KG1 (cell line): ENCODE results near the gene ACER2.
A peak's percentile ranks its signal among the peaks of the same experiment; 100 is the strongest.

ENCODE experiments used
- DNase-seq: peaks from one replicate; lab custom pipeline; 2025; lab: John Stamatoyannopoulos, UW

The ACER2 gene

DNA sequence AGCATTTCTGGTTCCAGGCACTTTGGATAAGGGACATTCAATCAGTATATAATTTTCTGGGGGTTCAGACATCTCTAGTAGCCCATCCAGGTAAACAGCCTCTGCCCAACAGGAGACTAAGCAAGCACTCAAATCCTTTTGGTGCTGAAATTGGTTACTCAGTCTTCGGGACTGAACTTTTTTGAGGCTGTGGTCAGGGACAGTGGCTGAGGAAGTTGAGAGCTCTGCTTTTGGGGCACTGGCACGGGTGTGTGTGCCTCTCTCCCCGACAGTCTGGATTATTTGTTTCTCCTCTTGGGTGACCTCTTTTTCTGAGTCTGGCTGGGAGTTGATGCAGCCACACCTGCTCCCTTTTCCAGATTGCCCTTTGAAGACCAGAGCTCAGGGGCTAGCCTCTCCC is 47.6 kb downstream of the ACER2 start:
- no peak for DNase-seq

DNA sequence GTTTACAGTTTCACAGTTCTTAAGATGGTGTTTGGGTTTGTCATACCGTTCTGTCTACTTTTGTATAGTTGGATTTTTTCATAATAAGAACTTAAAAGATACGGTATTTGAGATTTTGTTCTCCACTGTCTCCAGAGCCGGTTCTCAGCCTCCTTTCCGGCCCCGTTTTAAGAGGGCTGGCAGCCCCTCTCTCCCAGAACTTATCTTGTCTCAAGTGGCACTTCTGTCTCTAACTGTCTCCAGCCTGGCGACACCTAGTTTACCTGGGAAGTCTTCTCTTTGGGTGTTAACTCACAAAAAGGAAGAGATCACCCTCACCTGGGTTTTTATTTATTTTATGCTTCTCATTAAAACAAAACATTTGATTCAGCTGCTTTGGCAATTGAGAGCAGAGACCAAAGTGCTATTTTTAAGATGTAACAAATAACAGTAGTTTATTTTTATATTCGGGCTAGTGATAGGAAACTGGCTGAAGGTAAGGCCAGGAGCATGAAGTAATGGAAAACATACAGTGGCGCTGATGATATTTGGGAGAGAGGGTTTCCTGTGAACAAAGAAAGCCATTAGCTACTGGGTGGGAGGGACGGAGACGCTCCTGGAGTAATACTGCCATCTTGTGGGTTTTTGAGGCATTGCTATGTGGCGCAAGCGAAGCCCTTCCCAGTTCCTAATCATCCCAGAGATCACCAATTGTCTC is 48.3 kb downstream of the ACER2 start:
- peak; percentile 29 for DNase-seq

DNA sequence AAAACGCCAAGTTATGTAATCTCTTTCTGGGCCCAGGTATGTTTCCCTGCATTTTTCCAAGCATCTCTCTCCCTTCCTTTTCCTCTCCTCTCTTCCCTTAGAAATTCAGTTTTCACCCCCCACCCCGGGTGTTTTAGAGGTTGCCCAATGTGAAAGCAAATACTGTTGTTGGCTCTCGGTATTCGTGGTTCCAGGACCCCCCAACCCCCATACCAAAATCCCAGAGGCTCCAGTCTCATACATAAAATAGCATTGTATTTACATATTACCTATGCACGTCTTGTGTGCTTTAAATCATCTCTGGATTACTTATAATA is 48.8 kb downstream of the ACER2 start:
- DNase-seq = no peak

DNA sequence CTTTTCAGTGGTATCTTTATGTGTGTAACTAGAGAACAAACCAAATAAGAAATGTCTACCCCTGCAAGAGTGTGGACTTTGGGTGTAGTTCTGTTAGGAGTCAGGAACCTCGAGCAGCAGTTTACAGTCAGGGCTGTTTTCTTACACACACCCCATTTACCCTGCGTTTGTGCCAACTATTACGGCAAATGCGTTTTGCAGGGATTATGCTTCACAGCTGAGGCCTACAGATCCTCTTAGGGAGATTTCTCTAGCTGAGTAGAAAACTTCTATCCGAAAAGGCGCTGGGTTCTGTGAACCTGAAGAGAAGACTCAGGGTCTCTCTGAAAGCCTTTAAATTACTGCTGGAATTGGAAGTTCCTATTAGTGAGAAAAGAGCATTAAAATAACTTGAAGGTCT is 51.4 kb downstream of the ACER2 start:
- no peak for DNase-seq

DNA sequence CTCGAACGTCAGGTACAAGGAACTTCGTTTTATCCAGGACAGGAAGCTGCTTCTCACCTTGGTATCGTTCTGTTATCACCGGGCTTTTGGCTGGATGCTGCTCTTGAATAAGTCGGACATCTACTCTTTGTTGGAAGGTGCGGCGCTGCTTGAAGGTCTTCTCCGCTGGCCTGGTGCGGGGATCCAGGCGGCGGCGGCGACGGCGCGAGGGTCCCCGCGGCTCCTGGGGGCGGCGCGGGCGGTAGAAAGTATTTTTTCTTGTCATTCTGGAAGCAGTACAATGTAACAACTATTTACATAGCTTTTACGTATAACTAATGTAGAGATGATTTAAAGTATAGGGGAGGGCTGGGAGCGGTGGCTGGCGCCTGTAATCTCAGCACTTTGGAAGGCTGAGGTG is 52.3 kb downstream of the ACER2 start:
- DNase-seq = no peak

DNA sequence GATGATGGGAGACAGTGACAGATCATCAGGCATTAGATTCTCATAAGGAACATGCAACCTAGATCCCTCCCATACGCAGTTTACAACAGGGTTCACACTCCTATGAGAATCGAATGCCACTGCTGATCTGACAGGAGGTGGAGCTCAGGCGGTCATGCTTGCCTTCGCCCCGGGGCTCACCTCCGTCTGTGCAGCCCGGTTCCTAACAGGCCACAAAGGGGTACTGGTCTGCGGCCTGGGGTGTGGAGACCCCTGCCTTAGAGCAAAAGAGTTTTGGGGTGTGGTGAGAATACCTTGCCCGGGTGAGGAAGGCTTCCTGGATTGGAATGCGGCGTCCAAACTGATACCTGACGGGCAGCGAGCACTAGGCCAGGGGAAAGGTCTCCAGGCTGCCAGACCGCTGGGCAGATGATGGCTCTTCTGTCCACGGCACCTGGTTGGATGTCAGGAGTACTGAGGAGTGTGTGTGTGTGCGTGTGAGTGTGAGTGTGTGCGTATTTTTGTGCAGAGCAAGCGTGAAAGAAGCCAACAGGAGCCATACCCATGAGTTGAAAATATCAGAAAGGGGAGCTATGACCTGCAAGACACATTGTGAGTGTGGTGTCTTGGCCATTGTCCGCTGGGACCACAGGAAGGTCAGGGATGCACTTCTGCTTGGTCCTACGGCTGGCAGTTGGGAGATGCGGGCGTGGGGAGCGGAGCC is 55.4 kb downstream of the ACER2 start:
- no peak for DNase-seq

DNA sequence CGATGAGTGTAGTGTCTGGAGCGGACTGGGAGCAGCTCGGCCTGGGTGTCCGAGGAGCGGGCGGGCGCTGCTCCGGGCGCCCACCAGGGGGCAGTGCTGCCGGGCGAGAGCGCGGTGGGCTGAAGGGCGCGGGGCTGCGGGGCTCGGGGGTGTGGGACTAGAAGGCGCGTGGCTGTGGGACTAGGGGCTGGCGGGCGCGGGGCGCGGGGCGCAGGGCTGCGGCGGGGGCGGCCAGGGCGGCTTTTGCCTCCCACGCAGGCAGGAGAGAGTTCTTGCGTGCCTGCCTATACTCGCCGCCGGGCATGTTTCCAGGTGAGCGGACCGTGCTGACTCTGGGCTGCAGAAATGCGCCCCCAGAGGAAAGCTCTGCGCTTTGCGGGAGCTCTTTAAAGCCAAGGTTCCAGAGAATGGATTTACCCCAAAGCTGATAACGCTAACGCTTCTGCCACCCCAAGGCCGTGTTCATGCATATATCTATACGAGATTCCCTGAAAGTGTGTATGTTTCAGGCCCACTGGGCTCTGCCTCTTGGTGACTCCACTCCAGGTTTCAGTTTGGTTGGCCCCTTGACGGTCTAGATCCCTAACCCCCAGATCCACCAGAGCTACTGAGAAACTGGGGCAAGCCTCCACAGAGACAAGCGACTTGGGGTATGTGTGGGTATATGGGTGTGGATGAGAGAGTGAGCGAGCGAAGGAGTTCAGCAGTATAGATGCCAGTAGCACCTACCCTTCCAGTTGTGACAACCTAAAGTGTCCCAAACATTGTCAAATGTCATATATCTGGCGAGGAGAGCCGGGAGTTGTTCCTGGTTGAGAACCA is 56.2 kb downstream of the ACER2 start:
- DNase-seq = peak; percentile 59

DNA sequence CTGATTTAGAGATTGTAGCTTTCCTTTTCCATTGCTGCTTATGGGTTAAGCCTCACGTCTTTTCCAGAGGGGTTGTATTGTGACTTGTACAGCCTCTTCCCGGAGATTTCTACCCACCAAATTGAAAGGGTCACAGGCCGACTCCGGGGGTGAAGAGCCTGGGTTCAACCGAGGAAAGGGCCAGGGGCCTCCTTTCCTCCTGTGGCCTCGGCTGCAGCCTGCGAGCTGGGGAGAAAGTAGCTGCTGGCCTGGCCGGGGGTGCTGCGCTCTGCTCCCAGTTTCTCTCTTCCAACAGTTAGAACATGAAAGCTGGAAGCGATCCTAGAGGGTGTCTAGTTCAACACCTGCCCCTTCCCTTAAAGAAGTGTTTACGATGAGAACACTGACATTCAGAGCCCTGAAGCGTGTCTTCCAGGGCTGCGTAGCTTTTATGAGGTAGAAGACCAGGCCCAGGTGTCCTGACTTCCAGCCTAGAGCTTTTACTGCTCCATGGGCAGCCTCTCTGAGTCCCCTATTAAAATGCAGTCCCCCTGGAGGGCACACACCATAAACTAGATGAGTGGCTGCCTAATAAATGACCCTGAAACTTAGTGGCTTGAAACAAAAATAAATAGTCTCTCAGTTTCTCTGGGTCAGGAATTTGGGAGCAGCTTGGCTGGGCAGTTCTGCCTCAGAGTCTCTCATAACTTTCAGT is 56.9 kb downstream of the ACER2 start:
- DNase-seq = no peak

DNA sequence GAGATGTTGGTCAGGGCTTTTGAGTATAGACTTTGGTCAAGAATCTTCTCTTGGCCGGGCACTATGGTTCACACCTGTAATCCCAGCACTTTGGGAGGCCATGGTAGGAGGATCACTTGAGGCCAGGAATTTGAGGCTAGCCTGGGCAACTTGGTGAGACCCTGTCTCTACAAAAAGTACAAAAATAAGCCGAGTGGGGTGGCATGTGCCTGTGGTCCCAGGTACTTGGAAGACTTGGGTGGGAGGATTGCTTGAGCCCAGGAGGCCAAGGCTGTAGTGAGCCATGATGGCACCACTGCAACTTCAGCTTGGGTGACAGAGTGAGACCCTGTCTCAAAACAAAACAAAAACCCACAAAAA is 57.5 kb downstream of the ACER2 start:
- no peak for DNase-seq

DNA sequence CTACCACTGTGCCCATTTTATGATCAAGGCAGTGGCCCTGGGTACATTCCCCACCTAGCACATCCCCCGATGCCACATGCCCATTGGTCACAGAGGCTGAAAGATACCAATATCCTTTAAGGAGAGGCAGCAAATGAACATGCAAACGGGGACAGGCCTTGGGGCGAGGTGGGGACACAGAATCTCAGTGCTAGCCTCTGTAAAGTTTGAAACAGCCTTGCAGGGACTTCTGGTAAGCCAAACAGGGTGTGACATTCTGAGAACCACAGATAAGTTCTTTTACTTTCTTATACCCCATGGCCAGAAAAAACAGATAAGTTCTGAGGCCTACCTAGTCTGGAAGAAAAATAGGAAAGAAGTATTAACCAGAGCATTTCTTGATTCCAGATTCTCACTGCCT is 60.5 kb downstream of the ACER2 start:
- DNase-seq = no peak

DNA sequence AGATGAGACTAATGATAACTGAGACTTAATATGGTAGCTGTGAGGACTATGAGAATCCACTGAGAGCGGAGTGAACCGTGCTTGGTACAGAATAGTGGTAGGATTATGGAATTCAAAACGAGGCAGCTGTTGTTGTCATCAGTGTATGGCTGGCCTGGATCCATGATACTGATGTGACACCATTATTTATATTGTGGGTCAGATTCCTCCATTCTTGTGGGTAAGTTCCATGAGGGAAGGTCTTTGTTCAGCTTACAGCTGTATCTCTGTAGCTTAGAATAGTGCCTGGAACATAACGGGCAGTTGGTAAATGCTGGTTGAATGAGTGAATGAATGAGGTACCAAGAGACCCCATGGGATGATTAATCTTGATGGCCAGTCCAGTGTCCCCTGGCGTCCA is 61.8 kb downstream of the ACER2 start:
- DNase-seq = no peak

DNA sequence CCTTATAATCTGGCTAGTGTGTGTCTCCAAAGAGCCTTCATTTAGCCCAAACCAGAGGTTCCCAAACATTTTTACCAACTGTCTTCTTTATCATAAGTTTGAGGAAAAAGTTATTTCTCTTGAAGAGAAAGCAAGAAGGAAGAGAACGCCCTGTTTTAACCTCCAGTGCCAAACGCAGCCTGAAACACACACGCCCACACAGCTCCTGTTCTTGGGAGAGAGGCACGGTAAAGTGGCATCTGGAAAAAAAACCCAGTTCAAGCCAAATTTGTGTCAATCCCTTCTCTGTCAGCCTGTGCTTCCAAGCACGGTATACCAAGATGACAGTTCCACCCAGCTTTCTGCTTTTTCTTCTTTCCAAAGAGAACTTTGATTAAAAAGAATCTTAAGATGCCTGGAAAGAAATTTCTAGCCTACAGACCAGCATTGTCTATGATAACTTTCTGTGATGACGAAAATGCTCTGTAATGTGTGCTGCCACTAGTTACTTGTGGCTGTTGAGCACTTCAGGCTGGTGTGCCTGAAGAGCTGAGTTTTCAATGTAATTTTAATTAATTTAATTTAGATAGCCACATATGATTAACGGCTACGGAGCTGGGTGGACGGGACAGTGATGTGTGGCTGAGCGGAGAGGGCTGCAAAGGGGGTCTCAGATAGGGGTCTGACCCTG is 62.3 kb downstream of the ACER2 start:
- no peak for DNase-seq

DNA sequence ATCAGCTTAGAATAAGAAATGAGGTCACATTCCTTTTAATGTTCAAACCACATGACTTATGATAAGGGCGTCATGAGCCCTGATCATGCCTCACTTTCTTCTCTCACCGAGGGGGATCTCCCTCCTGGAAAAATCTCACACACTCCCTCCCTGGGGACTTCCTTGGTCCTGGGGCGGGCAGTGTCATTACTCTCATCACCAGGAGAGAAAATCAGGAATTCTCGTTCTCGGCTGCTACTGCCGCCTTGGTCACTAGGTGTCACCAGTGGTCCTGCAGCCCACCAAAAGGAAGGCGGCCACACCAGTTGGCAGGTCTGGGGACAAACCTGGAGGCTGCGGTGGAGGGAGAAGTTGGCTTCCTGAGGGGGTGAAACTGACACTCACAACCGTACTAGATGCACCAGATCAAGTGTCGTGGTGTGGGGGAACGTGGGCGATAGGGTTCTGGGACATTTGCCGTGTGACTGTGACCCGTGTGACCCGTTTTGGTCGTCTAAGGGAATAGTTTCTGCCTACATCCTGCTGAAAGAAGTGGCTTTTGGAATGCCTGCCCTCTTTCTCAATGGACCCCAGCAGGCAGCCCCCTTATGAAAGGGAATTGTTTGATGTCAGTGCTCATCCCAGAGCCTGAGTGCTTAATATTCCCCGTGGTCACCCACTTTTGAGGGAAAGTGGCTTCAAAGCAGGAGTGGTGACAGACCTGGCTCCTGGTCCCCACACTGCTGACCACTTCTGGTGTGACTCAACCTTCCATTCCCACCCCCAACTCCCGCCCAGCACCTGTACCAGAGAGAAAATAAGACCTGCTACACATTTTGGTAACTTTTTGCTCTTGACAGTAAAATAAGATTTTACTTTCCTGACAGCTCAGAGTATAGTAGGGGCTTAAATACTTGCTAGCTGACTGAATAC is 63.2 kb downstream of the ACER2 start:
- DNase-seq = peak; percentile 49

DNA sequence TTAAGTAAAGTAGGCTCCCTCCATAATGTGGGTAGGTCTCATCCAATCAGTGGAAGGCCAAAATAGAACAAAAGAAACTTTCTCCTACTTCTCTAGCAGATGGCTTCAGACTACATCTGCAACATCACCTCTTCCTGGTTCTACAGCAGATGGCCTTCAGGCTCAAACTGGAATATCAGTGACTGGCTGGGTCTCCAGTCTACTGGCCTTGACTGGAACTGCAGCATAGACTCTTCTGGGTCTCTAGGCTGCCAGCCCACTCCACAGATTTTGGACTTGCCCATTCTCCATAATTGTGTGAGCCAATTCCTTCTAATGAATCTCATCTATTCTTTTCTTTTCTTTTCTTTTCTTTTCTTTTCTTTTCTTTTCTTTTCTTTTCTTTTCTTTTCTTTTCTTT is 64.8 kb downstream of the ACER2 start:
- no peak for DNase-seq

DNA sequence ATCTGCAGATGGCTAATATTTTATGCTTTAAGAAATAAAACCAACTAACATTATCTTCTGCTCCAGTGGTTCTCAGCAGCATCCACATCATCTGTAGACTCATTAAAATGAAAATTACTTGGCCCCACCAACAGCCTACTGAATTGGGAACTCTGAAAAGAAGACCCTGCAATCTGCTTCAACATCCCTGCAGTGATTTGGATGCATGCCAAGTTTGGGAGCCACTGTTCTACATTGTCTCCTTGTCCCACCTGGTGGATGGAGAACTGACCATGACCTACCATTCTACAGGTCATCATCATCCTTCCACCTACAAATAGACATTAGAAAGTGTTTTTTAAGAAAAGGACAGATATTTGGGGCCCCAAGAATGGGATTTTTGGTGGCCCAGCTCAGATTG is 71.1 kb downstream of the ACER2 start:
- no peak for DNase-seq

DNA sequence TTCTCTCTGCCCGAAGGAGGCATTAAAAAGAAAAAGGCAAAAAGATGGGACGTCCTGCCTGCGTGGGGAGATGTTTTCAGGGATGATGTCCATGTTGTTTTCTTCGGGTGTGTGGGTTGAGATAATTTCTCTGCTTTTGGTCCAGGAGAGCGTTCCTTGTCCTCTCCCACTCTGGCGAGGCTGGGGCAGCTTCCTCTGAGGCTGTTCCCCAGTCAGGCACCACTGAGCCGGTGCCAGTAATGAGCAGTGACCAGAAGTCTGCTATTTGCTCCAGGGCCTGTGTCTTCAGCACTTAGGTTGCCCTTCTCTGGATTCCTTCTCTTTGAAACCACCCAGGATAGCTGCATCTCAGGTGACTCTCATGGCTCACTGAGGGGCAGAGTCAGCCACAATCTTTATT is 71.5 kb downstream of the ACER2 start:
- no peak for DNase-seq

DNA sequence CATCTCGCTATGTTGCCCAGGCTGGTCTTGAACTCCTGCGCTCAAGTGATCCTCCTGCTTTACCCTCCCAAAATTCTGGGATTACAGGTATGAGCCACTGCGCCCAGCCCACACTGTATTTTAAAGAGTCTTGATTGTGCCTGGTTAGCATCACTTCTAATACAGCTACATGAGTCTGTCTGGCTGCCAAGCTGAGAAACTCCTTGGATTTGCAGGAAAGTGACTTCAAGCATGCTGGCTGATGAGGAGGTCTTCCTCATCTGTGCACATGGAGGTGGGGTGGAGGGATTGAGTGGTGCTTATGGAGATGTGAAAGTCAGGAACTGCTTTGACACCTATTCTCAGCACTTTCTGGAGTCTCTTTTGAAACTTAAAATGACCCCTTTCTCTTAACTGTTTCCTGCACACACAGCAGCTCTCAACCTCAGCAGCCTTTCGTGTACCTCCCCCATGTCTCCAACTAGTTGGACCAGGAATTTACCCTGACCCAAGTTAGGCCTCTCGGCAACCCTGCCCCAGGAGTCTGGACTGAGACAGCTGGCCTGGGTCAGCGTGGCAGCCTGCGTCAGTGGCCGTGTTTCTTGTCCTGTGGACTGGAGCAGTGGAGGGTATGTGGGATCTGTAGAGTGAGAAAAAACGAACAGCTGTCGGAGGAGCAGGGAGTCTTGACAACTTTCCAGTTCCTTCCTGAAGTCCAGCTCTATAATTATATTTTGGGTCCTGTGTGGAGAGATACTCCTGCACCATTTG is 72.5 kb downstream of the ACER2 start:
- DNase-seq = no peak

DNA sequence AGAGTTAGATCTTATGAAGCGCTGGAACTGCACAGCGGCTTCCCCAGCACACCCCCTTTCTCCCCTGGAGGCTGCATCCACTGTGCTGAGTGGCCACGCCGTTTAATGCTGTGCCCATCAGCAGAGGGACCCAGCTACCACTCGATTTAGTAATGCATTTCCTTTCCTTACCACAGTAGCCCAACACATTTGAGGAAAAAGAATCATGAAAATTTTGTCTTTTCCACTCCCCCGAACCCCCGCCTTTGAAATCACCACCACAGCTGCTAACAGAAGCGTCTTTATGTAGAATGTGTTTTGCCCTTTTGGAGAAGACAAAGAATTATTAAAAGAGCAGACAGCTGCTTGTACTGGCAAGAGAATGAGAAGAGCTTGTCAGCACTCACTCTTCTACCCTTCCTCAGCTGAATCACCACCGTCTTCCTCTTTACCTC is 73.2 kb downstream of the ACER2 start:
- DNase-seq = no peak

DNA sequence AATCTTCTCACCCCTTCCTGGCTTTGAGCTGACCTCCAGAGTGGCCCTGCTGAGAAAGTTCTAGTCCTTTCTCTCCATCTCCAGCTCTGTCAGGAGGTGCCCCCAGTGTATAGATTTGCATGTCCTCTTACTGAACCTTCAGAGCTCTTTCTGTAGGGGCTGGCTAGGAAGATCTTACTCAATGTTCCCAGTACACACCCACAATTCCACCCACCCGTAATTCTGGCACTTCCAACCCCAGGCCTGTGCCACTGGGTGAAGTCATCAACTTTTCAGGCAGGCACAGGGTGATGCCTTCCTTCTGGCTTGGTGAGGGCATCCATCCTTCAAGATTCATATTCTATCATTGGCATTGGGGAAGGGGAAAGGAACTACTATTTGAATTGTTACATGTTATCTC is 75.9 kb downstream of the ACER2 start:
- no peak for DNase-seq

DNA sequence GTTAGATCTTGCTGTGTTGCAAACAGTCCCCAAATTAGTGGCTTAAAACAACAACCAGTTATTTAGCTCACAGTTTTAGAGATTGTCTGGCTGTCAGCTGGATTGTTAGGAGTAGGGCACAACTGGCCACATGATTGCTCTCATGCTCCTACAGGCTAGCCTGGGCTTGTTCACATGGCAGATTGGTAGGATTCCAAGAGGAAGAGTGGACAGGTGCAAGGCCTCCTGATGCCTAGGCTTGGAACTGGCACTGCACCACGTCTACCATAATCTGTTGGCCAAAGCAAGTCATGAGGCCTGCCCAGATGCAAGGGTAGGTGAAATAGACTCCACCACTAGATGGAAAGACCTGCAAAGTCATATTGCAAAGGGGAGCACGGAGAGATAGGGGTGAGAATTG is 76.4 kb downstream of the ACER2 start:
- DNase-seq = no peak
